Measurements from ENCODE around the gene TDRKH.

Gene TDRKH

DNA sequence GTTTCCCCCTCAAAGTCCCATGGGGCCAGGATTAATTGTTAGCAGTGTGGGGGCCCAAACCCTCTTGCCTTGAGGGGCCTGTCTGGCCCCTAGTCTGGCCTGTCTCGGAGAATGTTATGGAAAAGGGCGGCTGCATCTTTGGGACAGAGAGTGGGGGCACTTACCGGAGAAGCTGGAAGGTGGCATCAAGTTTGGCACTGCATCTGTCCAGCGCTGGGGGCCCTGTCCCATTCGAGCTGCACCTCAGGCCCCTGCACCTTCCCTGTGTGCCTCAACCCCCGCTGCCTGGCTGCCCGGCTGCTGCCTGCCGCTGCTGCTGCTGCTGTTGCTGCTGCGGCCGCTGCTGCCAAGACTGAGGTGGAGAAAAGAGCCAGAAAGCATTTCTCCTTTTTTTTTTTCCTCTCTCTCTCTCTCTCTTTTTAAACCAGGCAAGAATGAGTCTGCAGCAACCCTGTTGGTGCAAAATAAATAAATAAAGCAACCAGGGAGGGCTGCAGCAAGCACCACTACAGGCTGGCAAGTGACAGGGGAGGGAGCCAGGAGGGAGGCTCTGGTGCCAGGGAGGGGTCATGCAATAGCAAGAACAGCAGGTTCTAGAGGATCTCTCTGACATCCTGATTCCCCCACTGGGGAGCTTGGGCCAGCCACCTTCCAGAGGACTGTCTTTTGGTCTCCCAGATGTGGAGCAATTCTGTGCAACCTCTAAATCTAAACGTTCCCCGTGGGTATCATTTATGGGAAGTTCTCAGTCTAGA, 14.9 kb upstream of the TDRKH start, which contains the start of gene LINGO4:
Gene LINGO4 (minus strand): TSS at position 354 of the 755 bp plus-strand sequence. CDS start 2,715 bp downstream, outside the sequence.
- no peaks in the 10 kb centered on the region for H3K4me1 ChIP-seq (ENCODE audit: control insufficient read depth in 1 of 2, insufficient read depth in 2 of 2, low read length in 2 of 2)
- no peak within 1 kb of the TSS for H2BK120ac ChIP-seq (ENCODE audit: insufficient read depth, low read length, poor library complexity)
- H2AK5ac ChIP-seq (ENCODE audit: low read length) = no peak within 1 kb of the TSS
- no peak within 1 kb of the TSS for H3K4me3 ChIP-seq (ENCODE audit: low read depth, low read length)
- no peak within 1 kb of the TSS for H3K14ac ChIP-seq (ENCODE audit: low read length)
- no peak within 1 kb of the TSS for H3K18ac ChIP-seq (ENCODE audit: low read length)
- no peak within 1 kb of the TSS for H3K27ac ChIP-seq (ENCODE audit: low read depth, low read length)
- H3K9ac ChIP-seq (ENCODE audit: low read length) = no peak within 1 kb of the TSS
- no peak for DNase-seq
- H2BK5ac ChIP-seq (ENCODE audit: low read depth, low read length, poor library complexity) = no peak within 1 kb of the TSS
- H3K4ac ChIP-seq (ENCODE audit: low read depth, low read length) = no peak within 1 kb of the TSS
- H4K8ac ChIP-seq (ENCODE audit: low read depth, low read length) = no peak within 1 kb of the TSS
- H4K12ac ChIP-seq (ENCODE audit: low read depth, low read length) = no peak within 1 kb of the TSS
- no peaks in the 10 kb centered on the region for H3K79me2 ChIP-seq (ENCODE audit: control insufficient read depth, insufficient read depth, low read length, poor library complexity)
- H3K27me3 ChIP-seq (ENCODE audit: insufficient read depth, low read length) = no peaks in the 10 kb centered on the region
- H4K91ac ChIP-seq (ENCODE audit: low read depth, low read length) = no peak within 1 kb of the TSS
- no peaks in the 10 kb centered on the region for H3K9me3 ChIP-seq (ENCODE audit: insufficient read depth, low read depth, low read length)
- H3K4me2 ChIP-seq (ENCODE audit: low read length) = no peak within 1 kb of the TSS
- WGBS (ENCODE audit: extremely low coverage, insufficient coverage, insufficient read length) = no CpG with 5 or more reads among the region's 12 CpGs
- H3K36me3 ChIP-seq (ENCODE audit: control insufficient read depth in 1 of 2, insufficient read depth in 2 of 2, low read length in 2 of 2) = no peaks in the 10 kb centered on the region
- H3K23ac ChIP-seq (ENCODE audit: low read length) = no peak within 1 kb of the TSS
- no peak within 1 kb of the TSS for H2AFZ ChIP-seq (ENCODE audit: insufficient read depth, low read length, poor library complexity)
- no peak within 1 kb of the TSS for H2BK12ac ChIP-seq (ENCODE audit: low read length)
- no peaks in the 10 kb centered on the region for H3K79me1 ChIP-seq (ENCODE audit: low read length)

DNA sequence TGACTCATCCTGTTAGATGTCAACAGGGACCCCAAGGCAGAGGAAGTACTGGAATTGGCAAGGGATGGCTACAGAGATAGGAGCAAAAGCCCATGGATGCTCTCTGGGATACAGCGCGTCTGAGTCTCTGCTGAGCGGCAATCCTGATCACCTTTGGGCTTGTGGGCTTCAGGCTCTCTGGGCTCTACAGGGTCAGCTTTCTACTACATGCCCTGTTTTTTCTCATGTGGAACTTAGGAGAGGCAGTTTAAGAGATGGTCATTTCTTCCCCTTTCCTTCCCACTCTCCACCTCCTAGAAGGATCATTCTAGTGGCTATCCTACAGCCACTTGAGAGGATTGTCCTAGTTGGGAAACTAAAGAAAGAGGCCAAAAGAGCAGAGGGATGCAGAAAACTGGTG, 13.6 kb upstream of the TDRKH start:
- Histone ChIP-seq H2AFZ (ENCODE audit: insufficient read depth, low read length, poor library complexity) (no peak overlapping the region), H3K23ac (ENCODE audit: low read length) (no peak overlapping the region), H3K36me3 (ENCODE audit: control insufficient read depth in 1 of 2, insufficient read depth in 2 of 2, low read length in 2 of 2) (no peaks in the 10 kb centered on the region), H3K79me2 (ENCODE audit: control insufficient read depth, insufficient read depth, low read length, poor library complexity) (no peaks in the 10 kb centered on the region), H2BK120ac (ENCODE audit: insufficient read depth, low read length, poor library complexity) (no peak overlapping the region), H3K4me2 (ENCODE audit: low read length) (no peak overlapping the region), H3K18ac (ENCODE audit: low read length) (no peak overlapping the region), H3K4me3 (ENCODE audit: low read depth, low read length) (no peak overlapping the region), H4K8ac (ENCODE audit: low read depth, low read length) (no peak overlapping the region), H2BK12ac (ENCODE audit: low read length) (no peak overlapping the region), H3K9me3 (ENCODE audit: insufficient read depth, low read depth, low read length) (no peaks in the 10 kb centered on the region), H4K91ac (ENCODE audit: low read depth, low read length) (no peak overlapping the region), H2AK5ac (ENCODE audit: low read length) (no peak overlapping the region), H3K9ac (ENCODE audit: low read length) (no peak overlapping the region), H3K27ac (ENCODE audit: low read depth, low read length) (no peak overlapping the region), H4K12ac (ENCODE audit: low read depth, low read length) (no peak overlapping the region), H3K4ac (ENCODE audit: low read depth, low read length) (no peak overlapping the region), H3K4me1 (ENCODE audit: control insufficient read depth in 1 of 2, insufficient read depth in 2 of 2, low read length in 2 of 2) (no peaks in the 10 kb centered on the region), H3K14ac (ENCODE audit: low read length) (no peak overlapping the region), H3K27me3 (ENCODE audit: insufficient read depth, low read length) (no peaks in the 10 kb centered on the region), H3K79me1 (ENCODE audit: low read length) (no peaks in the 10 kb centered on the region), H2BK5ac (ENCODE audit: low read depth, low read length, poor library complexity) (no peak overlapping the region)
- WGBS (ENCODE audit: extremely low coverage, insufficient coverage, insufficient read length) = no CpG with 5 or more reads among the region's 3 CpGs
- DNase-seq = no peak

DNA sequence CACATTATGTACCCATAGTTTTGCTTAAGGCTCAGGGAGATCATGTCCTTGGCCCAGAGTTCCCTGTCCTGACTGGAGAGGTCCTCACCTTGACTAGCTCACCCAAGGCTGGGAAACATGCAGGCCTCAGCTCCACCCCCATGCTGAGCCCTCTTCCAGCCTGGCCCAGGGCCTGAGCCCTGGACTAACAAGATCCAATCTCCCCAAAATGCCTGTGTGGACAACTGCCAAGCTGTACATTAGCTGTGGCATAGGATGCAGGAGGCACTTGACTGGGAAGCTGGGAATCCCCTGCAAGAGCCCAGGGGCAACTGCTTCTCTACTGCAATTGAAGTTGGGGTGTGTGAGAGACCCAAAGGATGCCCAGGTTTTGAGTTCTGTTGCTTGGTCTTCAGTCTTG, 12.9 kb upstream of the TDRKH start:
- no peak overlapping the region for H4K8ac ChIP-seq (ENCODE audit: low read depth, low read length)
- no peak overlapping the region for H3K4me3 ChIP-seq (ENCODE audit: low read depth, low read length)
- H2BK5ac ChIP-seq (ENCODE audit: low read depth, low read length, poor library complexity) = no peak overlapping the region
- no peaks in the 10 kb centered on the region for H3K79me2 ChIP-seq (ENCODE audit: control insufficient read depth, insufficient read depth, low read length, poor library complexity)
- no peak overlapping the region for H2AK5ac ChIP-seq (ENCODE audit: low read length)
- no peak overlapping the region for H4K91ac ChIP-seq (ENCODE audit: low read depth, low read length)
- no peak overlapping the region for H3K4ac ChIP-seq (ENCODE audit: low read depth, low read length)
- no peaks in the 10 kb centered on the region for H3K79me1 ChIP-seq (ENCODE audit: low read length)
- H3K14ac ChIP-seq (ENCODE audit: low read length) = no peak overlapping the region
- H3K4me1 ChIP-seq (ENCODE audit: control insufficient read depth in 1 of 2, insufficient read depth in 2 of 2, low read length in 2 of 2) = no peaks in the 10 kb centered on the region
- H3K23ac ChIP-seq (ENCODE audit: low read length) = no peak overlapping the region
- no peak overlapping the region for H3K27ac ChIP-seq (ENCODE audit: low read depth, low read length)
- H2AFZ ChIP-seq (ENCODE audit: insufficient read depth, low read length, poor library complexity) = no peak overlapping the region
- no peak overlapping the region for H3K9ac ChIP-seq (ENCODE audit: low read length)
- no peaks in the 10 kb centered on the region for H3K9me3 ChIP-seq (ENCODE audit: insufficient read depth, low read depth, low read length)
- no peaks in the 10 kb centered on the region for H3K36me3 ChIP-seq (ENCODE audit: control insufficient read depth in 1 of 2, insufficient read depth in 2 of 2, low read length in 2 of 2)
- H3K4me2 ChIP-seq (ENCODE audit: low read length) = no peak overlapping the region
- no peaks in the 10 kb centered on the region for H3K27me3 ChIP-seq (ENCODE audit: insufficient read depth, low read length)
- H2BK12ac ChIP-seq (ENCODE audit: low read length) = no peak overlapping the region
- DNase-seq = no peak
- H2BK120ac ChIP-seq (ENCODE audit: insufficient read depth, low read length, poor library complexity) = no peak overlapping the region
- no peak overlapping the region for H4K12ac ChIP-seq (ENCODE audit: low read depth, low read length)
- H3K18ac ChIP-seq (ENCODE audit: low read length) = no peak overlapping the region

DNA sequence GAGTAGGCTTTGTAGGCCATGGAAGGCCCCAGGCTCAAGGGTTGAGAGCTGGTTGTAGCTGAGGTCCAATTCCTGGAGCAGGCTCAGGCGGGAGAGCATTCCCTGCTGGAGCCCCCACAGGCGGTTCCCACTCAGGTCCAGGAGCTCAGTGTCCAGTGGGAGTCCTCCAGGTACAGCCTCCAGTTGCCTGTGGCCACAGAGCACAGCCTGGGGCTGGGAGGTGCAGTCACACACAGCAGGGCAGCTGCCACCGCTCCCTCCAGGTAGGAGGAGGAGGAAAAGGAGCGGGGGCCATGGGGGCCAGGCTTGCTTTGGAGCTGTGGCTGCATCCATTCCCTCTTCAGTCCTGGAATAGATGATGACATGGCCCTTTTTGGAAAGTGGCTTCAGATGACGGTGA, 12.1 kb upstream of the TDRKH start:
- Histone ChIP-seq H3K4me2 (ENCODE audit: low read length) (no peak overlapping the region), H4K8ac (ENCODE audit: low read depth, low read length) (no peak overlapping the region), H3K79me1 (ENCODE audit: low read length) (no peaks in the 10 kb centered on the region), H2BK5ac (ENCODE audit: low read depth, low read length, poor library complexity) (no peak overlapping the region), H3K27me3 (ENCODE audit: insufficient read depth, low read length) (no peaks in the 10 kb centered on the region), H3K79me2 (ENCODE audit: control insufficient read depth, insufficient read depth, low read length, poor library complexity) (no peaks in the 10 kb centered on the region), H3K27ac (ENCODE audit: low read depth, low read length) (no peak overlapping the region), H3K14ac (ENCODE audit: low read length) (no peak overlapping the region), H3K9ac (ENCODE audit: low read length) (no peak overlapping the region), H3K4ac (ENCODE audit: low read depth, low read length) (no peak overlapping the region), H3K9me3 (ENCODE audit: insufficient read depth, low read depth, low read length) (no peaks in the 10 kb centered on the region), H3K23ac (ENCODE audit: low read length) (no peak overlapping the region), H3K4me3 (ENCODE audit: low read depth, low read length) (peak overlapping the region; percentile 30), H2BK120ac (ENCODE audit: insufficient read depth, low read length, poor library complexity) (no peak overlapping the region), H4K91ac (ENCODE audit: low read depth, low read length) (no peak overlapping the region), H3K36me3 (ENCODE audit: control insufficient read depth in 1 of 2, insufficient read depth in 2 of 2, low read length in 2 of 2) (no peaks in the 10 kb centered on the region), H3K18ac (ENCODE audit: low read length) (no peak overlapping the region), H4K12ac (ENCODE audit: low read depth, low read length) (no peak overlapping the region), H2AFZ (ENCODE audit: insufficient read depth, low read length, poor library complexity) (no peak overlapping the region), H2BK12ac (ENCODE audit: low read length) (no peak overlapping the region), H3K4me1 (ENCODE audit: control insufficient read depth in 1 of 2, insufficient read depth in 2 of 2, low read length in 2 of 2) (no peaks in the 10 kb centered on the region), H2AK5ac (ENCODE audit: low read length) (no peak overlapping the region)
- no CpG with 5 or more reads among the region's 5 CpGs for WGBS (ENCODE audit: extremely low coverage, insufficient coverage, insufficient read length)
- no peak for DNase-seq

All from trophoblast cell (in vitro differentiated cells and primary cell).